HEK293 (cell line): Measurements from ENCODE around the gene TUBB4A.

Source experiments
- GFI1B ChIP-seq: fragments of 450-650 bp; formaldehyde crosslinking; IDR thresholded peaks from 2 replicates; pipeline ENCODE4 v1.5.1; 2016; ENCODE audit warnings: missing biosample characterization, missing genetic modification characterization
- GLIS1 ChIP-seq: fragments of 450-650 bp; formaldehyde crosslinking; IDR thresholded peaks from 2 replicates; pipeline ENCODE4 v1.5.1; 2016; ENCODE audit warnings: missing biosample characterization, missing genetic modification characterization
- KLF7 ChIP-seq: fragments of 450-650 bp; formaldehyde crosslinking; IDR thresholded peaks from 2 replicates; pipeline ENCODE4 v1.5.1; 2016; ENCODE audit warnings: missing biosample characterization, missing genetic modification characterization, borderline replicate concordance
- KLF8 ChIP-seq: fragments of 450-650 bp; formaldehyde crosslinking; IDR thresholded peaks from 2 replicates; pipeline ENCODE4 v1.5.1; 2016; ENCODE audit warnings: missing biosample characterization, missing genetic modification characterization
- MEIS1 ChIP-seq: sonication (generic); formaldehyde crosslinking; IDR thresholded peaks from 2 replicates; pipeline ENCODE4 v1.8.1; 2022; ENCODE audit warnings: missing genetic modification reagents, mild to moderate bottlenecking, borderline replicate concordance
- OSR2 ChIP-seq: fragments of 450-650 bp; formaldehyde crosslinking; IDR thresholded peaks from 2 replicates; pipeline ENCODE4 v1.5.1; 2016; ENCODE audit warnings: missing biosample characterization, missing genetic modification characterization
- PATZ1 ChIP-seq: fragments of 450-650 bp; formaldehyde crosslinking; IDR thresholded peaks from 2 replicates; pipeline ENCODE4 v1.5.1; 2016; ENCODE audit warnings: missing biosample characterization, missing genetic modification characterization
- SP2 ChIP-seq: fragments of 450-650 bp; formaldehyde crosslinking; IDR thresholded peaks from 2 replicates; pipeline ENCODE4 v1.5.1; 2016; ENCODE audit warnings: missing biosample characterization, missing genetic modification characterization
- SP3 ChIP-seq: fragments of 450-650 bp; formaldehyde crosslinking; IDR thresholded peaks from 2 replicates; pipeline ENCODE4 v1.5.1; 2016; ENCODE audit warnings: missing biosample characterization, missing genetic modification characterization
- ZBTB48 ChIP-seq: fragments of 450-650 bp; formaldehyde crosslinking; IDR thresholded peaks from 2 replicates; pipeline ENCODE4 v1.5.1; 2016; ENCODE audit warnings: missing biosample characterization, missing genetic modification characterization
- ZNF311 ChIP-seq: fragments of 450-650 bp; formaldehyde crosslinking; IDR thresholded peaks from 2 replicates; pipeline ENCODE4 v1.5.1; 2017; ENCODE audit warnings: missing biosample characterization, missing genetic modification characterization, borderline replicate concordance
- ZNF423 ChIP-seq: fragments of 450-650 bp; formaldehyde crosslinking; IDR thresholded peaks from 2 replicates; pipeline ENCODE4 v1.5.1; 2016; ENCODE audit warnings: missing biosample characterization, missing genetic modification characterization
- ZNF433 ChIP-seq: fragments of 450-650 bp; formaldehyde crosslinking; IDR thresholded peaks from 2 replicates; pipeline ENCODE4 v1.5.1; 2016; ENCODE audit warnings: missing biosample characterization, missing genetic modification characterization, low read depth
- ZNF510 ChIP-seq: fragments of 450-650 bp; formaldehyde crosslinking; IDR thresholded peaks from 2 replicates; pipeline ENCODE4 v1.5.1; 2018; ENCODE audit warnings: mild to moderate bottlenecking, missing genetic modification characterization, missing biosample characterization; ENCODE audit not compliant: insufficient replicate concordance
- ZNF521 ChIP-seq: fragments of 450-650 bp; formaldehyde crosslinking; IDR thresholded peaks from 2 replicates; pipeline ENCODE4 v1.5.1; 2017; ENCODE audit warnings: missing biosample characterization, mild to moderate bottlenecking, missing genetic modification characterization
- ZNF561 ChIP-seq: fragments of 450-650 bp; IDR thresholded peaks from 2 replicates; pipeline ENCODE4 v1.5.1; 2018; ENCODE audit warnings: missing biosample characterization, missing genetic modification characterization, borderline replicate concordance
- ZNF585B ChIP-seq: fragments of 450-650 bp; formaldehyde crosslinking; IDR thresholded peaks from 2 replicates; pipeline ENCODE4 v1.5.1; 2016; ENCODE audit warnings: missing biosample characterization, missing genetic modification characterization
- ZNF677 ChIP-seq: fragments of 450-650 bp; IDR thresholded peaks from 2 replicates; pipeline ENCODE4 v1.5.0; 2018; ENCODE audit warnings: missing biosample characterization, mild to moderate bottlenecking, missing genetic modification characterization, moderate library complexity
- ZNF76 ChIP-seq: fragments of 450-650 bp; formaldehyde crosslinking; IDR thresholded peaks from 2 replicates; pipeline ENCODE4; 2016; ENCODE audit warnings: low read depth, missing biosample characterization, missing genetic modification characterization, borderline replicate concordance
- ZNF792 ChIP-seq: fragments of 450-650 bp; formaldehyde crosslinking; IDR thresholded peaks from 2 replicates; pipeline ENCODE4 v1.5.1; 2016; ENCODE audit warnings: missing biosample characterization, missing genetic modification characterization
- ZSCAN23 ChIP-seq: fragments of 450-650 bp; formaldehyde crosslinking; IDR thresholded peaks from 2 replicates; pipeline ENCODE4 v1.5.1; 2016; ENCODE audit warnings: missing biosample characterization, missing genetic modification characterization
- ZXDB ChIP-seq: fragments of 450-650 bp; formaldehyde crosslinking; IDR thresholded peaks from 2 replicates; pipeline ENCODE4 v1.5.1; 2016; ENCODE audit warnings: missing biosample characterization, missing genetic modification characterization
- TF ChIP-seq, protein P1 (sequence below): fragments of 450-650 bp; formaldehyde crosslinking; IDR thresholded peaks from 2 replicates; pipeline ENCODE4 v1.5.1; 2016; ENCODE audit warnings: missing biosample characterization, missing genetic modification characterization
- TF ChIP-seq, protein P2 (sequence below): fragments of 450-650 bp; formaldehyde crosslinking; IDR thresholded peaks from 2 replicates; pipeline ENCODE4 v1.5.1; 2016; ENCODE audit warnings: missing biosample characterization, missing genetic modification characterization
- TF ChIP-seq, protein P3 (sequence below): fragments of 450-650 bp; formaldehyde crosslinking; conservative IDR thresholded peaks from 2 replicates; pipeline ENCODE4 v1.5.1; 2016; ENCODE audit warnings: low read depth, missing biosample characterization, missing genetic modification characterization
- TF ChIP-seq, protein P4 (sequence below): fragments of 450-650 bp; formaldehyde crosslinking; IDR thresholded peaks from 2 replicates; pipeline ENCODE4; 2016; ENCODE audit warnings: missing biosample characterization, missing genetic modification characterization
- TF ChIP-seq, protein P5 (sequence below): fragments of 450-650 bp; formaldehyde crosslinking; IDR thresholded peaks from 2 replicates; pipeline ENCODE4 v1.5.1; 2017; ENCODE audit warnings: missing biosample characterization, missing genetic modification characterization

Gene TUBB4A

DNA sequence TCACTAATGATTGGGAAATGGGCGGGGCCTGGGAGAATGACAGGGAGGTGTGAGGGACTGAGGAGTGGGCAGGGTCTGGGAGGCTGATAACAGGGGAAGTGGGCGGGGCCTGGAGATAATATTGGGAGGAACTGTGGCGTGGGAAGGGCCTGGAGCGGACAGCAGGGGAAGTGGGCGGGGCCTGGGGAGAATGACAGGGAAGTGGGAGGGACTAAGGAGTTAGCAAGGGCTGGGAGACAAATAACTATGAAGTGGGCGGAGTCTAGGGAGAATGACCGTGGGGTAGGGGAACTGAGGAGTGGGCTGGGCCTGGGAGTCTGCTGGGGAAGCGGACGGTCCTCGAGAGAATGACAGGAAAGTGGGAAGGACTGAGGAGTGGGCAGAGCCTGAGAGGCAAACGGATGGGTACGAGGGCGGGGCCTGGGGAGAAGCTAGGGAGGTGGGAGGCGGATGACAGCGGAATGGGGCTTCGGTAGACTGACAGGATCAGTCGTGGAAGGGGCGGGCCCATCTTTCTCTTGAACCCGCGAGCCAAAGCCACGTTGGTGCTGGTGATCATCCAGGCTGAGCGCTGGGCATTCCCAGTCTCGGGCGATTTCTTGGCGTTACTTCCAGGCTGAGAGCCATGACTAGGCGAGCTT, 14.0 kb upstream of the TUBB4A start (continued):
- TF ChIP-seq SP2 (tag by site-specific recombination) (peak; percentile 97), PATZ1 (tag by site-specific recombination) (peak; percentile 82), SP3 (tag by site-specific recombination) (peak; percentile 95), ZNF677 (tag by site-specific recombination) (no peak), ZNF311 (tag by site-specific recombination) (no peak), KLF7 (no peak), GFI1B (tag by site-specific recombination) (no peak), ZNF521 (tag by site-specific recombination) (no peak), ZNF423 (tag by site-specific recombination) (no peak), OSR2 (no peak), ZNF561 (tag by site-specific recombination) (no peak), ZBTB48 (no peak; the same call in 1 of the 2 replicates), ZNF433 (tag by site-specific recombination) (no peak), ZNF585B (tag by site-specific recombination) (no peak), ZNF510 (tag by site-specific recombination) (no peak), KLF8 (tag by site-specific recombination) (peak; percentile 50; the same call in 1 of the 2 replicates), MEIS1 (CRISPR knock-in tag) (no peak), ZSCAN23 (no peak), ZXDB (peak; percentile 35; the same call in 1 of the 2 replicates), ZNF792 (tag by site-specific recombination) (no peak), GLIS1 (peak; percentile 36; the same call in 1 of the 2 replicates), ZNF76 (no peak)
- TF ChIP-seq, protein P1, sequence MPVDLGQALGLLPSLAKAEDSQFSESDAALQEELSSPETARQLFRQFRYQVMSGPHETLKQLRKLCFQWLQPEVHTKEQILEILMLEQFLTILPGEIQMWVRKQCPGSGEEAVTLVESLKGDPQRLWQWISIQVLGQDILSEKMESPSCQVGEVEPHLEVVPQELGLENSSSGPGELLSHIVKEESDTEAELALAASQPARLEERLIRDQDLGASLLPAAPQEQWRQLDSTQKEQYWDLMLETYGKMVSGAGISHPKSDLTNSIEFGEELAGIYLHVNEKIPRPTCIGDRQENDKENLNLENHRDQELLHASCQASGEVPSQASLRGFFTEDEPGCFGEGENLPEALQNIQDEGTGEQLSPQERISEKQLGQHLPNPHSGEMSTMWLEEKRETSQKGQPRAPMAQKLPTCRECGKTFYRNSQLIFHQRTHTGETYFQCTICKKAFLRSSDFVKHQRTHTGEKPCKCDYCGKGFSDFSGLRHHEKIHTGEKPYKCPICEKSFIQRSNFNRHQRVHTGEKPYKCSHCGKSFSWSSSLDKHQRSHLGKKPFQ: no peak
- TF ChIP-seq, protein P2, sequence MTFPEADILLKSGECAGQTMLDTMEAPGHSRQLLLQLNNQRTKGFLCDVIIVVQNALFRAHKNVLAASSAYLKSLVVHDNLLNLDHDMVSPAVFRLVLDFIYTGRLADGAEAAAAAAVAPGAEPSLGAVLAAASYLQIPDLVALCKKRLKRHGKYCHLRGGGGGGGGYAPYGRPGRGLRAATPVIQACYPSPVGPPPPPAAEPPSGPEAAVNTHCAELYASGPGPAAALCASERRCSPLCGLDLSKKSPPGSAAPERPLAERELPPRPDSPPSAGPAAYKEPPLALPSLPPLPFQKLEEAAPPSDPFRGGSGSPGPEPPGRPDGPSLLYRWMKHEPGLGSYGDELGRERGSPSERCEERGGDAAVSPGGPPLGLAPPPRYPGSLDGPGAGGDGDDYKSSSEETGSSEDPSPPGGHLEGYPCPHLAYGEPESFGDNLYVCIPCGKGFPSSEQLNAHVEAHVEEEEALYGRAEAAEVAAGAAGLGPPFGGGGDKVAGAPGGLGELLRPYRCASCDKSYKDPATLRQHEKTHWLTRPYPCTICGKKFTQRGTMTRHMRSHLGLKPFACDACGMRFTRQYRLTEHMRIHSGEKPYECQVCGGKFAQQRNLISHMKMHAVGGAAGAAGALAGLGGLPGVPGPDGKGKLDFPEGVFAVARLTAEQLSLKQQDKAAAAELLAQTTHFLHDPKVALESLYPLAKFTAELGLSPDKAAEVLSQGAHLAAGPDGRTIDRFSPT (tag by site-specific recombination): peak; percentile 72; the same call in 1 of the 2 replicates
- TF ChIP-seq, protein P3, sequence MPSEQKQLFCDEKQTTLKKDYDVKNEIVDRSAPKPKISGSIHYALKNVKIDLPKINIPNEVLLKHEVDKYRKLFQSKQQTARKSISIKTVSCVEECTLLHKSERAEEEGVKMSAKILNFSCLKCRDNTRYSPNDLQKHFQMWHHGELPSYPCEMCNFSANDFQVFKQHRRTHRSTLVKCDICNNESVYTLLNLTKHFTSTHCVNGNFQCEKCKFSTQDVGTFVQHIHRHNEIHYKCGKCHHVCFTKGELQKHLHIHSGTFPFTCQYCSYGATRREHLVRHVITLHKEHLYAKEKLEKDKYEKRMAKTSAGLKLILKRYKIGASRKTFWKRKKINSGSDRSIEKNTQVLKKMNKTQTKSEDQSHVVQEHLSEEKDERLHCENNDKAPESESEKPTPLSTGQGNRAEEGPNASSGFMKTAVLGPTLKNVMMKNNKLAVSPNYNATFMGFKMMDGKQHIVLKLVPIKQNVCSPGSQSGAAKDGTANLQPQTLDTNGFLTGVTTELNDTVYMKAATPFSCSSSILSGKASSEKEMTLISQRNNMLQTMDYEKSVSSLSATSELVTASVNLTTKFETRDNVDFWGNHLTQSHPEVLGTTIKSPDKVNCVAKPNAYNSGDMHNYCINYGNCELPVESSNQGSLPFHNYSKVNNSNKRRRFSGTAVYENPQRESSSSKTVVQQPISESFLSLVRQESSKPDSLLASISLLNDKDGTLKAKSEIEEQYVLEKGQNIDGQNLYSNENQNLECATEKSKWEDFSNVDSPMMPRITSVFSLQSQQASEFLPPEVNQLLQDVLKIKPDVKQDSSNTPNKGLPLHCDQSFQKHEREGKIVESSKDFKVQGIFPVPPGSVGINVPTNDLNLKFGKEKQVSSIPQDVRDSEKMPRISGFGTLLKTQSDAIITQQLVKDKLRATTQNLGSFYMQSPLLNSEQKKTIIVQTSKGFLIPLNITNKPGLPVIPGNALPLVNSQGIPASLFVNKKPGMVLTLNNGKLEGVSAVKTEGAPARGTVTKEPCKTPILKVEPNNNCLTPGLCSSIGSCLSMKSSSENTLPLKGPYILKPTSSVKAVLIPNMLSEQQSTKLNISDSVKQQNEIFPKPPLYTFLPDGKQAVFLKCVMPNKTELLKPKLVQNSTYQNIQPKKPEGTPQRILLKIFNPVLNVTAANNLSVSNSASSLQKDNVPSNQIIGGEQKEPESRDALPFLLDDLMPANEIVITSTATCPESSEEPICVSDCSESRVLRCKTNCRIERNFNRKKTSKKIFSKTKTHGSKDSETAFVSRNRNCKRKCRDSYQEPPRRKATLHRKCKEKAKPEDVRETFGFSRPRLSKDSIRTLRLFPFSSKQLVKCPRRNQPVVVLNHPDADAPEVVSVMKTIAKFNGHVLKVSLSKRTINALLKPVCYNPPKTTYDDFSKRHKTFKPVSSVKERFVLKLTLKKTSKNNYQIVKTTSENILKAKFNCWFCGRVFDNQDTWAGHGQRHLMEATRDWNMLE (tag by site-specific recombination): no peak
- TF ChIP-seq, protein P4, sequence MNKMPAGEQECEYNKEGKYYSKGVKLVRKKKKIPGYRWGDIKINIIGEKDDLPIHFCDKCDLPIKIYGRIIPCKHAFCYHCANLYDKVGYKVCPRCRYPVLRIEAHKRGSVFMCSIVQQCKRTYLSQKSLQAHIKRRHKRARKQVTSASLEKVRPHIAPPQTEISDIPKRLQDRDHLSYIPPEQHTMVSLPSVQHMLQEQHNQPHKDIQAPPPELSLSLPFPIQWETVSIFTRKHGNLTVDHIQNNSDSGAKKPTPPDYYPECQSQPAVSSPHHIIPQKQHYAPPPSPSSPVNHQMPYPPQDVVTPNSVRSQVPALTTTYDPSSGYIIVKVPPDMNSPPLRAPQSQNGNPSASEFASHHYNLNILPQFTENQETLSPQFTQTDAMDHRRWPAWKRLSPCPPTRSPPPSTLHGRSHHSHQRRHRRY (tag by site-specific recombination): no peak
- TF ChIP-seq, protein P5, sequence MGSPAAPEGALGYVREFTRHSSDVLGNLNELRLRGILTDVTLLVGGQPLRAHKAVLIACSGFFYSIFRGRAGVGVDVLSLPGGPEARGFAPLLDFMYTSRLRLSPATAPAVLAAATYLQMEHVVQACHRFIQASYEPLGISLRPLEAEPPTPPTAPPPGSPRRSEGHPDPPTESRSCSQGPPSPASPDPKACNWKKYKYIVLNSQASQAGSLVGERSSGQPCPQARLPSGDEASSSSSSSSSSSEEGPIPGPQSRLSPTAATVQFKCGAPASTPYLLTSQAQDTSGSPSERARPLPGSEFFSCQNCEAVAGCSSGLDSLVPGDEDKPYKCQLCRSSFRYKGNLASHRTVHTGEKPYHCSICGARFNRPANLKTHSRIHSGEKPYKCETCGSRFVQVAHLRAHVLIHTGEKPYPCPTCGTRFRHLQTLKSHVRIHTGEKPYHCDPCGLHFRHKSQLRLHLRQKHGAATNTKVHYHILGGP (tag by site-specific recombination): no peak
